ENCODE data around the gene TTC39C. TPM values are rescaled to one million over a fixed set of nuclear protein-coding genes. Genes with fewer than 3 reads are reported as not detected.
"Not testable (repeated sequence)": the region's sequence is repeated elsewhere in the genome, so short reads cannot be mapped to it uniquely, and the experiment has no call there.

TTC39C gene
- total and polyA plus RNA-seq, 2 experiments from 2014 or later = 4.1 to 6.0 TPM

- H3K27ac ChIP-seq = no peak overlapping the region
- DNase-seq (ENCODE audit: low read depth in 1 of 2, low spot score in 1 of 2) = no peak
- H3K4me1 ChIP-seq (ENCODE audit: low read depth) = no peaks in the 10 kb centered on the region
- H3K27me3 ChIP-seq = no peaks in the 10 kb centered on the region
- no peaks in the 10 kb centered on the region for H3K9me3 ChIP-seq (ENCODE audit: low read depth)
- no peaks in the 10 kb centered on the region for H3K36me3 ChIP-seq
- no peak overlapping the region for H3K4me3 ChIP-seq
- no peak for TF ChIP-seq CTCF (IDR thresholded peaks at IDR 0.05; ENCODE audit: low read depth, low read length)
These were observed 9.9 kb downstream of the TTC39C start for GRCh38 chr18:24024425-24024824.

DNA sequence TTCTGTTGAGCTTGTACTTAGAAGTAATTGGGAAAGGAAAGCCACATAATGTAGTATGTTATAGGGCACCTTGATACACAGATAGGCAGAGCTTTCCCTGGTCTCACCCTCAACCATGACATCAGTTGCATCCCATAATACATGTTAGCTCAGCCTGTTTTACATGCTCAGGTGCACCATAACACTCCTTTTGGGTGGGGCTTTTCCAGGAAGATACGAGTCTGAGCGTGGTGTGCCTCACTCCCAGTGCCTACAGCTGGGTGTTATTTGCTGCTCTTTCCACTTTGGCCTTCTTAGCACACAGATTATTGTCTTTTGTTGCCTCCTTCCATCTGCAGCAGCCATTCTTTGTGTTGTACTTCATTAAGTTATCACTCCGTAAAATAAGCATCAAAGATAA is 11.9 kb downstream of the TTC39C start:
- no peaks in the 10 kb centered on the region for H3K36me3 ChIP-seq
- H3K27ac ChIP-seq = no peak overlapping the region
- no peaks in the 10 kb centered on the region for H3K27me3 ChIP-seq
- no peaks in the 10 kb centered on the region for H3K9me3 ChIP-seq (ENCODE audit: low read depth)
- no peak for TF ChIP-seq CTCF (IDR thresholded peaks at IDR 0.05; ENCODE audit: low read depth, low read length)
- no peaks in the 10 kb centered on the region for H3K4me1 ChIP-seq (ENCODE audit: low read depth)
- H3K4me3 ChIP-seq = no peak overlapping the region
- no peak for DNase-seq (ENCODE audit: low read depth in 1 of 2, low spot score in 1 of 2)

DNA sequence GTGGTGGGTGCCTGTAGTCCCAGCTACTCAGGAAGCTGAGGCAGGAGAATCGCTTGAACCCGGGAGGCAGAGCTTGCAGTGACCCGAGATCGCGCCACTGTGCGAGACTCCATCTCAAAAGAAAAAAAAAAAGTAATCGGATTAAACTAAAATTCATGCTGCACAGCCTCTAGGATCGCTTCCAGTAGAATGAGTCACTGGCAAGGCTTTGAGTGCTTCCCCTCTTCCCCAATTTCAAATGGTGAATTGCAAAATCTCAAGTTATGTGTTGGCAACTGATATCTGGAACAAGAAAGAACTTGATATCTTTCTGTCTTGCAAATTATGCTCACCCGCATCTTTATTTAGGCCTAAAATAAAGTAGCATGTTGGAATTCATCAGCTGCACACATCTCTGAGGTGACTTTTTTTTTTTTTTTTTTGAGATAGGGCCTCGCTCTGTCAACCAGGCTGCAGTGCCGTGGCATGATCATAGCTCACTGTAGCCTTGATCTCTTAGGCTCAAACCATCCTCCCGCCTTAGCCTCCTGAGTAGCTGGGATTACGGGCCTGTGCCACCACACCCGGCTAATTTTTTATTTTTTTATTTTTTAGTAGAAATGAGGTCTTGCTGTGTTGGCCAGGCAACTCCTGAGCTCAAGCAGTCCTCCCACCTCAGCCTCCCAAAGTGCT is 12.7 kb downstream of the TTC39C start:
- no peak overlapping the region for H3K4me3 ChIP-seq
- no peaks in the 10 kb centered on the region for H3K4me1 ChIP-seq (ENCODE audit: low read depth)
- no peaks in the 10 kb centered on the region for H3K9me3 ChIP-seq (ENCODE audit: low read depth)
- H3K27me3 ChIP-seq = no peaks in the 10 kb centered on the region
- H3K36me3 ChIP-seq = no peaks in the 10 kb centered on the region
- peak in 1 of 2 donors; percentile 96 for DNase-seq (ENCODE audit: low read depth in 1 of 2, low spot score in 1 of 2)
- no peak overlapping the region for H3K27ac ChIP-seq
- TF ChIP-seq CTCF (IDR thresholded peaks at IDR 0.05; ENCODE audit: low read depth, low read length) = no peak

- DNase-seq (ENCODE audit: low read depth in 1 of 2, low spot score in 1 of 2); H3K27ac ChIP-seq; H3K4me1 ChIP-seq (ENCODE audit: low read depth); H3K36me3 ChIP-seq; H3K4me3 ChIP-seq; H3K9me3 ChIP-seq (ENCODE audit: low read depth); H3K27me3 ChIP-seq: not testable (repeated sequence)
These were observed 14.4 kb downstream of the TTC39C start for GRCh38 chr18:24028946-24029345.

- Histone ChIP-seq H3K4me1 (ENCODE audit: low read depth) (no peaks in the 10 kb centered on the region), H3K36me3 (no peaks in the 10 kb centered on the region), H3K27ac (no peak overlapping the region), H3K27me3 (no peaks in the 10 kb centered on the region), H3K9me3 (ENCODE audit: low read depth) (no peaks in the 10 kb centered on the region), H3K4me3 (no peak overlapping the region)
- DNase-seq (ENCODE audit: low read depth in 1 of 2, low spot score in 1 of 2) = no peak
- TF ChIP-seq CTCF (IDR thresholded peaks at IDR 0.05; ENCODE audit: low read depth, low read length) = no peak
These were observed 16.8 kb downstream of the TTC39C start for GRCh38 chr18:24031318-24031717.

GRCh38 chr18:24031916-24032315 is 17.4 kb downstream of the TTC39C start:
- Histone ChIP-seq H3K4me1 (ENCODE audit: low read depth) (no peaks in the 10 kb centered on the region), H3K36me3 (no peaks in the 10 kb centered on the region), H3K27ac (no peak overlapping the region), H3K4me3 (no peak overlapping the region), H3K27me3 (no peaks in the 10 kb centered on the region), H3K9me3 (ENCODE audit: low read depth) (no peaks in the 10 kb centered on the region)
- no peak for DNase-seq (ENCODE audit: low read depth in 1 of 2, low spot score in 1 of 2)
- TF ChIP-seq CTCF (IDR thresholded peaks at IDR 0.05; ENCODE audit: low read depth, low read length) = no peak

All from cardiac muscle cell (in vitro differentiated cells and primary cell).